OCI-M1 (cell line): ENCODE measurements around the gene NTSR2.

ENCODE experiments used
- DNase-seq: peaks from one replicate; lab custom pipeline; 2025; lab: John Stamatoyannopoulos, UW

The NTSR2 gene

GRCh38 chr2:11628675-11629074 lies 41.3 kb downstream of the NTSR2 start:
- no peak for DNase-seq

GRCh38 chr2:11625671-11626070 lies 44.3 kb downstream of the NTSR2 start:
- DNase-seq = no peak

GRCh38 chr2:11624893-11625292 lies 45.1 kb downstream of the NTSR2 start:
- no peak for DNase-seq

GRCh38 chr2:11622611-11623010 lies 47.4 kb downstream of the NTSR2 start:
- no peak for DNase-seq

GRCh38 chr2:11621410-11621809 lies 48.6 kb downstream of the NTSR2 start:
- DNase-seq = no peak

GRCh38 chr2:11618708-11619062 lies 51.3 kb downstream of the NTSR2 start:
- no peak for DNase-seq

- no peak for DNase-seq
These were observed 51.8 kb downstream of the NTSR2 start for GRCh38 chr2:11617984-11618707.

- DNase-seq = no peak
These were observed 52.5 kb downstream of the NTSR2 start for GRCh38 chr2:11617527-11617926.

- no peak for DNase-seq
These were observed 53.1 kb downstream of the NTSR2 start for GRCh38 chr2:11616851-11617415.

GRCh38 chr2:11616097-11616687 lies 53.8 kb downstream of the NTSR2 start:
- no peak for DNase-seq

- no peak for DNase-seq
These were observed 54.8 kb downstream of the NTSR2 start for GRCh38 chr2:11615209-11615608.

- DNase-seq = no peak
These were observed 56.7 kb downstream of the NTSR2 start for GRCh38 chr2:11613297-11613696.

GRCh38 chr2:11612553-11613215 lies 57.3 kb downstream of the NTSR2 start:
- DNase-seq = no peak

- no peak for DNase-seq
These were observed 58.7 kb downstream of the NTSR2 start for GRCh38 chr2:11611251-11611650.

GRCh38 chr2:11610624-11611242 lies 59.3 kb downstream of the NTSR2 start:
- DNase-seq = no peak
